ENCODE results near the gene C11orf21. TPM values are rescaled to one million over a fixed set of nuclear protein-coding genes. Genes with fewer than 3 reads are reported as not detected.
A peak's percentile ranks its signal among the peaks of the same experiment; 100 is the strongest.

C11orf21 gene
- total and polyA plus RNA-seq, 9 of the 15 experiments (the other 6 are each of a cell fraction or from before 2014, with no cell fraction given), result 0.10 to 2.6 (median 2.0) TPM

GRCh38 chr11:2269601-2270321, 32.0 kb downstream of the C11orf21 start (continued):
- TF ChIP-seq ETV1 (tag; conservative IDR thresholded peaks at IDR 0.05; ENCODE audit: low read depth) (no peak), ZNF143 (CRISPR knock-in tag; IDR thresholded peaks at IDR 0.05) (peak; percentile 33; the same call in 1 of the 2 replicates), ESRRA (IDR thresholded peaks at IDR 0.05; ENCODE audit: borderline replicate concordance, low read depth) (no peak), ZNF311 (CRISPR knock-in tag; IDR thresholded peaks at IDR 0.05) (no peak), RBM25 (IDR thresholded peaks at IDR 0.05; ENCODE audit: low read depth, low read length, severe bottlenecking) (no peak), RAD21 (CRISPR knock-in tag; conservative IDR thresholded peaks at IDR 0.05 in 1 of 2, IDR thresholded peaks at IDR 0.05 in 1 of 2) (0 out of 4 replicates have a peak, but pooled peaks of 1 of the 2 experiments have one; percentile 5), FOXP1 (CRISPR knock-in tag; IDR thresholded peaks at IDR 0.05) (peak; percentile 97), ZNF134 (CRISPR knock-in tag; conservative IDR thresholded peaks at IDR 0.05) (no peak), ZNF3 (CRISPR knock-in tag; IDR thresholded peaks at IDR 0.05) (no peak), L3MBTL2 (IDR thresholded peaks at IDR 0.05) (peak; percentile 96), ZHX1 (conservative IDR thresholded peaks at IDR 0.05; ENCODE audit: low read length) (no peak), NFRKB (IDR thresholded peaks at IDR 0.05; ENCODE audit: low read depth) (no peak), ZNF384 (IDR thresholded peaks at IDR 0.05; ENCODE audit: low read depth, low read length) (no peak), TEAD4 (IDR thresholded peaks at IDR 0.05; ENCODE audit: low read length) (no peak), TEAD4 (CRISPR knock-in tag; IDR thresholded peaks at IDR 0.05; ENCODE audit: borderline replicate concordance) (peak; percentile 44; the same call in 1 of the 2 replicates), ZBTB34 (CRISPR knock-in tag; IDR thresholded peaks at IDR 0.05) (no peak), MAFK (IDR thresholded peaks at IDR 0.05; ENCODE audit: low read length) (no peak), ZNF696 (CRISPR knock-in tag; conservative IDR thresholded peaks at IDR 0.05) (no peak)
- TF ChIP-seq, protein P1, sequence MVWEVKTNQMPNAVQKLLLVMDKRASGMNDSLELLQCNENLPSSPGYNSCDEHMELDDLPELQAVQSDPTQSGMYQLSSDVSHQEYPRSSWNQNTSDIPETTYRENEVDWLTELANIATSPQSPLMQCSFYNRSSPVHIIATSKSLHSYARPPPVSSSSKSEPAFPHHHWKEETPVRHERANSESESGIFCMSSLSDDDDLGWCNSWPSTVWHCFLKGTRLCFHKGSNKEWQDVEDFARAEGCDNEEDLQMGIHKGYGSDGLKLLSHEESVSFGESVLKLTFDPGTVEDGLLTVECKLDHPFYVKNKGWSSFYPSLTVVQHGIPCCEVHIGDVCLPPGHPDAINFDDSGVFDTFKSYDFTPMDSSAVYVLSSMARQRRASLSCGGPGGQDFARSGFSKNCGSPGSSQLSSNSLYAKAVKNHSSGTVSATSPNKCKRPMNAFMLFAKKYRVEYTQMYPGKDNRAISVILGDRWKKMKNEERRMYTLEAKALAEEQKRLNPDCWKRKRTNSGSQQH (CRISPR knock-in tag; IDR thresholded peaks at IDR 0.05), result no peak
- TF ChIP-seq, protein P2, sequence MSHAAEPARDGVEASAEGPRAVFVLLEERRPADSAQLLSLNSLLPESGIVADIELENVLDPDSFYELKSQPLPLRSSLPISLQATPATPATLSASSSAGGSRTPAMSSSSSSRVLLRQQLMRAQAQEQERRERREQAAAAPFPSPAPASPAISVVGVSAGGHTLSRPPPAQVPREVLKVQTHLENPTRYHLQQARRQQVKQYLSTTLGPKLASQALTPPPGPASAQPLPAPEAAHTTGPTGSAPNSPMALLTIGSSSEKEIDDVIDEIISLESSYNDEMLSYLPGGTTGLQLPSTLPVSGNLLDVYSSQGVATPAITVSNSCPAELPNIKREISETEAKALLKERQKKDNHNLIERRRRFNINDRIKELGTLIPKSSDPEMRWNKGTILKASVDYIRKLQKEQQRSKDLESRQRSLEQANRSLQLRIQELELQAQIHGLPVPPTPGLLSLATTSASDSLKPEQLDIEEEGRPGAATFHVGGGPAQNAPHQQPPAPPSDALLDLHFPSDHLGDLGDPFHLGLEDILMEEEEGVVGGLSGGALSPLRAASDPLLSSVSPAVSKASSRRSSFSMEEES (CRISPR knock-in tag; IDR thresholded peaks at IDR 0.05), result no peak
- TF ChIP-seq, protein P3, sequence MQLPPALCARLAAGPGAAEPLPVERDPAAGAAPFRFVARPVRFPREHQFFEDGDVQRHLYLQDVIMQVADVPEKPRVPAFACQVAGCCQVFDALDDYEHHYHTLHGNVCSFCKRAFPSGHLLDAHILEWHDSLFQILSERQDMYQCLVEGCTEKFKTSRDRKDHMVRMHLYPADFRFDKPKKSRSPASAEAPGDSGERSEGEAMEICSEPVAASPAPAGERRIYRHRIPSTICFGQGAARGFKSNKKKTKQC (CRISPR knock-in tag; IDR thresholded peaks at IDR 0.05), result peak; percentile 95

All from K562 (cell line).